Activated CD4-positive, alpha-beta T cell treated with anti-CD3 and anti-CD28 coated beads for 36 hours (primary cell): ENCODE data around the gene CLASP1. TPM values are rescaled to one million over a fixed set of nuclear protein-coding genes. Genes with fewer than 3 reads are reported as not detected.

Experiments used
- ATAC-seq: fragments of 200-7000 bp; cut with Tn5 transposase; one replicate; pipeline ENCODE4 v1.10.0; 2021; ENCODE audit warnings: mild to moderate bottlenecking, moderate library complexity
- CTCF ChIA-PET: fragments of 350-600 bp; sonication (Branson Sonifier 250); formaldehyde crosslinking; loops from one replicate; lab custom pipeline; 2021; ENCODE audit warnings: antibody characterized with exemption; lab: Charles Lee
- POLR2A ChIA-PET: fragments of 350-600 bp; sonication (Branson Sonifier 250); formaldehyde crosslinking; loops from one replicate; lab custom pipeline; 2021; ENCODE audit warnings: antibody characterized with exemption, inconsistent platforms; lab: Charles Lee
- DNase-seq: peaks from one replicate; pipeline ENCODE4 v3.0.0-alpha.2; 2020
- H3K27ac Mint-ChIP-seq: one replicate; pipeline ENCODE4 v1.8.0; 2021; ENCODE audit warnings: mixed read lengths
- H3K27me3 Mint-ChIP-seq: one replicate; pipeline ENCODE4 v1.8.0; 2021; ENCODE audit warnings: mixed read lengths
- H3K36me3 Mint-ChIP-seq: one replicate; pipeline ENCODE4 v1.8.0; 2021; ENCODE audit warnings: low read depth, mixed read lengths
- H3K4me1 Mint-ChIP-seq: one replicate; pipeline ENCODE4 v1.8.0; 2021; ENCODE audit warnings: mixed read lengths
- H3K4me3 Mint-ChIP-seq: one replicate; pipeline ENCODE4 v1.8.0; 2021; ENCODE audit warnings: mild to moderate bottlenecking, moderate library complexity, mixed read lengths
- H3K9me3 Mint-ChIP-seq: one replicate; pipeline ENCODE4 v1.8.0; 2021; ENCODE audit warnings: low read depth, mixed read lengths
- intact Hi-C, 2 experiments: fragments of 100-400 bp; cut with DNase I in 1 of 2; cut with micrococcal nuclease in 1 of 2; formaldehyde crosslinking; loops; one replicate each; pipeline versions ENCODE4 v1.14.2 to v1.15.1; 2022 to 2024; cut with DNase I, micrococcal nuclease
- total RNA-seq, 2 experiments: library from RNA; stranded (reverse); gene quantifications; one replicate each; pipeline ENCODE4 v1.2.3, GENCODE V29; 2021

Gene CLASP1
- total RNA-seq, 2 experiments from 2014 or later, result 56.8 to 75.6 TPM

DNA sequence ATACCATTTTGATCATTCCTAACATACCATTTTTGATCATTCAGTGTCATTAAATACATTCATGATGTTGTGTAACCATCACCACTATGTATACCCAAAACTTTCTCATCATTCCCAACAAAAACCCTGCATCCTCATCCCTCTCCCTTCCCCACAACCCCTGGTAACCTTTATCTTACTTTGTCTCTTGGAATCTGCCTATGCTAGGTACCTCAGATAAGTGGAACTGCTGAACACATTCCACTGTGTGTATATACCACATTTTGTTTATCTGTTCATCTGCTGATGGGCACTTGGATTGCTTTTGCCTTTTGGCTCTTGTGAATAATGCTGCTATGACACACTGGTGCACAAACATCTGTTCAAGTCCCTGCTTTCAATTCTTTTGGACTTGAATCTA is 280.4 kb downstream of the CLASP1 start:
- POLR2A ChIA-PET, result no interaction called here
- intact Hi-C loops, result no loop called here
- Mint-ChIP-seq H3K9me3 (no peaks in the 10 kb centered on the region), H3K4me3 (no peak overlapping the region), H3K4me1 (no peaks in the 10 kb centered on the region), H3K27me3 (no peaks in the 10 kb centered on the region), H3K36me3 (peaks cover 34% of the 10 kb centered on the region), H3K27ac (no peak overlapping the region)
- no peak for DNase-seq
- CTCF ChIA-PET, result no interaction called here
- ATAC-seq, result no peak

DNA sequence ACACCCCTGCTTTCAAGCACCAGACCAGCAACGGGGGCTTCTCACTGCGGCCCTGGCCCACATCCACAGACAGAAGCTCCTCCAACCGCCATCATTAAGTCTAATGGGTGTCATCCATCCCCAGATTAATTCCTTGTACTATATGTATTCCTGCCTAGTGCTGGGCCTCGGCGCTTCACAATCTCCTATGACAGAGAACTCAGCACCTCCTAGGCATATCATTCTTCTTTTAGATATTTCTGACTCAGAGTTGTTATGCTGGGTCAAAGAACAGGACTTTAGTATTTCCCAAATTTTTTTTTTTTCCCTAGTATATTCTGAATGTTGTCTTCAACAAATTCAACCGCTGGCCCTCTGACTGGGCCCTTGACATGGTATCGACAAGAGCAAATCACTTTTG is 281.1 kb downstream of the CLASP1 start:
- CTCF ChIA-PET, result no interaction called here
- intact Hi-C loops, result no loop called here
- H3K9me3 Mint-ChIP-seq, result no peaks in the 10 kb centered on the region
- no peak overlapping the region for H3K27ac Mint-ChIP-seq
- ATAC-seq, result no peak
- H3K4me3 Mint-ChIP-seq, result no peak overlapping the region
- POLR2A ChIA-PET, result no interaction called here
- no peaks in the 10 kb centered on the region for H3K27me3 Mint-ChIP-seq
- DNase-seq, result no peak
- no peaks in the 10 kb centered on the region for H3K4me1 Mint-ChIP-seq
- H3K36me3 Mint-ChIP-seq, result peaks cover 29% of the 10 kb centered on the region

DNA sequence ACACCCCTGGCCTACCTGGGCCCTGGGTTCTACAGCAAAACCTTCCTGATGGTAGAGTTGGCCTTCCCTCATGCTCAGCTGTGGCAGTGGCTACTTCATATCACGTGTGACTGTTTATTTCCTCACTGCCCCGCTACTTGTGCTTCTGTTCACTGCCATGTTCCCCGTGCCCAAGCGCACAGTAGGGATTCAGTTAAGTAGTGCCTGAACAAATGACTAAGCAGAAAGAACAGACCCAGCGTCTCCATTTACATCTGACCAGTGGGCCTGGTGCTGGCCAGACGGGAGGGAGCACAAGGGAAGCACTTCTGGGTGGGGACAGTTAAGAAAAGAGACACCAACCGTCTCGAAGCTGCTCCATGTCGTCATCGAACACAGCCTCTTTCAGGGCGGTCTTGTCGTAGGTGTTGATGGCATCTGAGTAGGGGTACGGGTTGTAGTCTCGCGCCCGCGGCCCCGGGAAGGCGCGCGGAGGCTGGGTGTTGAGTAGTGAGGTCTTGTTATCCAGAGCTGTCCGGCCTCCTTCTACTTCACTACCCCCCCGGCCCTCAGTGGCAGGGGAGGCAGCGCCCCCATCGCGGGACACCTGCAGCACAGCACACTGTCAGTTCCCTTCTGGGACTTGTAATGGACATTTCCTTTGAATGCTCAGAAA is 281.9 kb downstream of the CLASP1 start:
- intact Hi-C loops, result no loop called here
- ChIA-PET CTCF (no interaction called here), POLR2A (no interaction called here)
- H3K4me1 Mint-ChIP-seq, result no peaks in the 10 kb centered on the region
- no peak overlapping the region for H3K4me3 Mint-ChIP-seq
- H3K27me3 Mint-ChIP-seq, result no peaks in the 10 kb centered on the region
- H3K27ac Mint-ChIP-seq, result no peak overlapping the region
- no peak for ATAC-seq
- no peak for DNase-seq
- no peaks in the 10 kb centered on the region for H3K9me3 Mint-ChIP-seq
- peaks cover 32% of the 10 kb centered on the region for H3K36me3 Mint-ChIP-seq

DNA sequence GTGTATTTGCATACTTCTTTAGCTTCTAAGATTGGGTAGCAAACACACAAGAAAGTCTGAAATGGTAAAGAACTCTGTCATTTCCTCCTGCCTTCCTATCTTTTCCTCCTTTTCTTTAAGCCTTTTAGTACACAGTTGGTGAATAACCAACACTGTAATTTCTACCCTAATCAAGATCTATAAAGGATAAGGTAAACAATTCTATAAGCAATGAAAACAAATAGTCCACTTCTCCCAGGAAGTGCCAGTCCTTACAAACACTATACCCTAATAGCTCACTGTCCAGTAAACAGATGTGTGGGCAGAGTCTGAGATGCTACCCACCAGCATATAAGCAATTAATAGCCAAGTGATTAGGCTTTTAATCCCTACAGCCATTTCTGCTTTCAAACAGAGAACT is 283.2 kb downstream of the CLASP1 start:
- Mint-ChIP-seq H3K4me1 (peaks cover under 1% of the 10 kb centered on the region), H3K27ac (no peak overlapping the region), H3K9me3 (no peaks in the 10 kb centered on the region), H3K27me3 (no peaks in the 10 kb centered on the region), H3K4me3 (no peak overlapping the region), H3K36me3 (peaks cover 35% of the 10 kb centered on the region)
- CTCF ChIA-PET, result no interaction called here
- DNase-seq, result no peak
- POLR2A ChIA-PET, result no interaction called here
- intact Hi-C loops, result no loop called here
- no peak for ATAC-seq

DNA sequence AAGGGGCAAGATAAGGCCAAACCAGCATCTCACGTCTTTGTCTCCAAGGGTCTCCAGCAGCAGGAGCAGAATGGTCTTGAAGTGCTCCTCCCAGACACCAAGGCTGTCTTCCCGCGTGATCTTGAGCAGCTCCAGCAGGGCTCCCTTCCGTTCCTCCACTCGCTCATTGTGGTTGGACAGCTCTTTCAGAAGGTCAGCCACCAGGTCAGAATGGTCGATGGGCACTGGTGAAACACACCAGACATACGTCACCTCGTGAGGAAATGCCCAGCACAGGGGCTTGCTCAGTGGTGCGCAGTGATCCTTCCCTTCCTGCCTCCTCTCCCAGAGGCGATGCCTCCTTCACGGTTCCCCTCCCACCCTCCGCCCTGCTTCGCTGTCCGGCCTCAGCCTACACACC is 284.2 kb downstream of the CLASP1 start:
- DNase-seq, result no peak
- Mint-ChIP-seq H3K4me1 (peaks cover 9% of the 10 kb centered on the region), H3K27ac (no peak overlapping the region), H3K36me3 (peaks cover 35% of the 10 kb centered on the region), H3K27me3 (no peaks in the 10 kb centered on the region), H3K4me3 (no peak overlapping the region), H3K9me3 (no peaks in the 10 kb centered on the region)
- ATAC-seq, result no peak
- intact Hi-C loops, result no loop called here
- CTCF ChIA-PET, result interaction anchor here (0.6 kb wide), 1 partner anchor 245 kb away, joined by 3 read pairs; no protein-coding TSS in a partner anchor
- POLR2A ChIA-PET, result no interaction called here

DNA sequence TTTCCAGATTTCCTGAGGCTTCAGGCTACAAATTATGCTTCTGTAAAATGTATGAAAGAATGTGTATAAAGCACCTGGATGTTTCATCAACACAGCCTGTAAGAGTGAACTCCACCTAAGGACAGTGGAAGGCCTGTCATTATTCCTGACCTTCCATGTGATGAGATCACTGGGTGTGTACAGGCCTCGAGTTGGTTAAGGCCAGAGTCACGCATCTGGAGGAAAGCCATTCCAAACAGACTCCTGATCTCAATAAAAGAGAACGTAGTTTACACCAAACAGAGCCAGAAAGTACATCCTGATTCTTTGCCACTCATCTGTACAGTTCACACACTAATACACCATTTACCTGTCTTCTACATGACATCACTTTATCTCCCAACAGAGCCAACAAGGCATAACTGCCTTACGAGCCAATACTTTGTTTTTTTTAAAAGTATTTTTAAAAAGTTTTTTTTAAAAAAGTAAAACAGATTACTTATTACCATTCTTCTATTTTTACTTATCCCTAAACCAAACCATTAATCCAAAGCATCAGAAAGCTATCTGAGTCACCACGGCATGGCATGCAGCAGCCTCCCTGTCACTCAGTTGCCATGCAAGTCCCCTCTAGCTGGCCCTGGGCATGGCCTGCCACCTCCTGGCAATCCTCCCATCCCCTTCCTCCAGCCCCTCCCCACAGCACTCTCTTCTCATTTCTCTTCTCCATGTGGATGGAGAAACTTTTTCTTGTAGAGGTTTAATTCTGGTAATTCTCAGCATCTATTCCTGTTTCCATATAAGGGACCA is 285.4 kb downstream of the CLASP1 start:
- intact Hi-C loops, result no loop called here
- H3K4me3 Mint-ChIP-seq, result no peak overlapping the region
- no peak for DNase-seq
- POLR2A ChIA-PET, result no interaction called here
- peaks cover 9% of the 10 kb centered on the region for H3K4me1 Mint-ChIP-seq
- no peak overlapping the region for H3K27ac Mint-ChIP-seq
- peaks cover 36% of the 10 kb centered on the region for H3K36me3 Mint-ChIP-seq
- no peaks in the 10 kb centered on the region for H3K27me3 Mint-ChIP-seq
- no peak for ATAC-seq
- CTCF ChIA-PET, result interaction anchor here (1.7 kb wide), 1 partner anchor 10 kb away, joined by 6 read pairs; no protein-coding TSS in a partner anchor
- no peaks in the 10 kb centered on the region for H3K9me3 Mint-ChIP-seq

DNA sequence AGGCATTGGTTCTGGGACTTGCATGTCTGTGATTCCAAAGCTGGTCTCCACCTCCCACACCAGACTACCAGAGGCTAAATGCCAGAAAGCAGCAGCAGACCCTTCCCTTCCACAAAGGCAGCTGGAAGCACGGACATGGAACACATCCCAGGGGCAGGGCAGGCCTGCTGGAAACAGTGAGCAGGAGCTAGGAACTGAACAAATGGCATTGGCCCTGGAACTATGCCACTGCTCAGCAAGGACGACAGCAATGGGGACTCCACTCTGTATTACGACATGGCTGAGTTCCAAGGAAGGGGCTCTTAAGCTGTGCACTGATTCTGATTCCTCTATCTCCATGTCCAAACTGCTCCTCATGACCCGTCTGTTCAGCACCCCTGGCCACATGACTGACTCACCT is 286.5 kb downstream of the CLASP1 start:
- POLR2A ChIA-PET, result no interaction called here
- no peaks in the 10 kb centered on the region for H3K9me3 Mint-ChIP-seq

DNA sequence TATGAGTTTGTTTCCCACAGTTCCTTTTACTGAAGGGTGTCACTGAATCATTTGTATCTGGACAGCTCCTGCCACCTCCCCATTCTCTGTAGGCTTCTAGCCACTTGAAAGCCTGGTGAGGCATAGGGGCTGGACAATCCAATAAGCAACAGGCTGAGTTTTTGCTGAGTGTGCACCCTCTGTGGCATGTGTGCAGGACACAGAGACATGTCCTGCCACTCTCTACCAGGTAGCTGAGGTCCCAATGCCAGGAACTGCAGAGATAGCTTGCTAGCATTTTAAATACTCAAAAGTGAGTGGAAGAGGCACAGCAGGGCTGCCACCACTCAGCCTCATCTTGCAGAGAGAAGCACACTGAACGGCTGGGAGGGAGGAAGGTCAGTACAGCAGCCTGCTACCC is 287.0 kb downstream of the CLASP1 start:
- no peak for DNase-seq
- no peak overlapping the region for H3K27ac Mint-ChIP-seq
- peaks cover 9% of the 10 kb centered on the region for H3K4me1 Mint-ChIP-seq
- no peaks in the 10 kb centered on the region for H3K27me3 Mint-ChIP-seq
- ATAC-seq, result no peak
- POLR2A ChIA-PET, result no interaction called here
- H3K36me3 Mint-ChIP-seq, result peaks cover 29% of the 10 kb centered on the region
- CTCF ChIA-PET, result interaction anchor here (0.6 kb wide), 2 partner anchors 13 to 362 kb away, joined by 3 to 4 read pairs; no protein-coding TSS in a partner anchor
- intact Hi-C loops, result no loop called here
- no peak overlapping the region for H3K4me3 Mint-ChIP-seq
- no peaks in the 10 kb centered on the region for H3K9me3 Mint-ChIP-seq

More for the DNA sequence above, 286.5 kb downstream of the CLASP1 start:
- Mint-ChIP-seq H3K27me3 (no peaks in the 10 kb centered on the region), H3K36me3 (peaks cover 29% of the 10 kb centered on the region), H3K4me1 (peaks cover 9% of the 10 kb centered on the region), H3K4me3 (no peak overlapping the region), H3K27ac (no peak overlapping the region)
- ATAC-seq, result no peak
- DNase-seq, result no peak
- CTCF ChIA-PET, result interaction anchor here (0.6 to 1.7 kb wide), 3 partner anchors 9 to 979 kb away, joined by 3 to 6 read pairs (median 4); no protein-coding TSS in a partner anchor
- intact Hi-C loops, result no loop called here

DNA sequence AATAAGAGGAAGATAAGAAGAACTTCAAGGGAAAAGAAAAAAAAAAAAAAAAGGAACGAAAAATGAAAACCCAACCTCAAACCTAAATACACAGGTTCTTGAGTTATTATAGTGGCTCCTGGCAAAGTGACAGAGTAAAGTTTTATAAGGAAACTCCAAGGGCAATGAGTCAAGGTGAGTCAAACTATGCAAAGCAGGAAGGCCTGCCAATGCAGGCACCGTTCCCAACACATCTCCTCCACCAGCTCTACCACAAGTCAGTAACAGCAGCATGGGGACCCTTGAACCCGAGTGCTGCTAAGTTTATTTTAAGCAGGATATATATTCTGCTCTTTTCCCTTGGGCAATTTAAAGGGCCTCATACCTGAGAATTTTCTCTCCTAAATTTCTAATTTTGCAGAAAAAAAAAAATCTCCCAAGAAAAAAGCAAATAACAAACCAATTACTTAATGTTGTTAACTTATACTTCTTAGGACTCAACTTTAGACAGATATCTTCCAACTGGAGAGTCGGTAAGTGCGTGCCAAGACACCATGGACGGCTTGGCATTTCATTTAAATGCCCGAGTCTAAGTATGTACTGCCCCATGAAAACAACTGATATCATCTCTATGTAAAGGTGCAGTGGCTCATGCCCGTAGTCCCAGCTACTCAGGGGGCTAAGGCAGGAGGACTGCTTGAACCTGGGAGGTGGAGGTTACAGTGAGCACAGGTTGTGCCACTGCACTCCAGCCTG is 288.5 kb downstream of the CLASP1 start:
- intact Hi-C loops, result no loop called here
- Mint-ChIP-seq H3K9me3 (no peaks in the 10 kb centered on the region), H3K4me1 (peaks cover 9% of the 10 kb centered on the region), H3K27me3 (no peaks in the 10 kb centered on the region), H3K4me3 (no peak overlapping the region), H3K36me3 (peaks cover 32% of the 10 kb centered on the region), H3K27ac (no peak overlapping the region)
- ATAC-seq (no peak), DNase-seq (no peak)
- ChIA-PET CTCF (no interaction called here), POLR2A (interaction anchor here (0.6 kb wide), 1 partner anchor 18 kb away, joined by 10 read pairs; no protein-coding TSS in a partner anchor)

DNA sequence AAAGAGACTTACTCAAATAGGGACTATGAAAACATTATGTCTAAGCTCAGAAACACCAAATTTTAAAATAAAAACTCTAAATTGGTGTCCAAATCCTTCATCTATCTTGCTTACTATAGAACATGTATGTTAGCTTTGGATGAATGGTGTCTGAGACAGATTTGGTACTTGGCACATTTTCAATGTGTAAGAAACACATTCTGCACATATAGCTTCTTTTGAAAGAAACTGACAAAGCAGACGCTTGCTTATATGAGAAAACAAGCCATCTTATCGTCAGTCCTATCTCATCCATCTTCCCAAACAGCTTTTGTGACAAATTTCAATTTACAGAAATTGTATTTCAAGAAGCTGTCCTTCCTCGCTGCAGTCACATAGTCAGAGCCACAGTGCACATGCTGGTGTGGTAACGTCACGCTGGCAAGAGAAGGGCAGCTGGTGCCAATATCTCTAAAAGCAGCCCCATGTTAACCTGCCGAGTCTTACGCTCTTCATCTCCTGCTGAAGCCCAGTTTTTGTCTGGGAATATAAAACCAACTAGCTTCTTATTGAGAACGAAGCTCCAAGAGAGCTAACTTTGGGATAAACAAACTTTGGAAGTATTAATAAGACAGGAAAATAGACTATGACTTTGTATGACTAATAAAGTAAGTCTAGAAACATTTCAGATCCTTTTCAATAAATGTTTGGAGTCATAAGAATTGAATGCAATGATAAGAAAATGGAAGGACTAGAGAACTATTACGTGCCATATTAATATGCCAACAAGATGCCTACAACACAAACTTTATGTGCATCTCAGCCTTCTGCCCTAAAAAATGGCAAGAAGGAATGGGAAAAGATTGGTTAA is 289.3 kb downstream of the CLASP1 start:
- CTCF ChIA-PET, result interaction anchor here (0.6 to 0.8 kb wide), 3 partner anchors 20 to 280 kb away, joined by 3 to 4 read pairs (median 3); no protein-coding TSS in a partner anchor

More for the DNA sequence above, 289.3 kb downstream of the CLASP1 start:
- Mint-ChIP-seq H3K4me1 (peaks cover 9% of the 10 kb centered on the region), H3K27ac (no peak overlapping the region), H3K36me3 (peaks cover 29% of the 10 kb centered on the region), H3K9me3 (no peaks in the 10 kb centered on the region), H3K4me3 (no peak overlapping the region), H3K27me3 (no peaks in the 10 kb centered on the region)
- POLR2A ChIA-PET, result interaction anchor here (0.6 kb wide), 1 partner anchor 19 kb away, joined by 10 read pairs; no protein-coding TSS in a partner anchor
- DNase-seq, result no peak
- intact Hi-C loops, result loop anchor here in 1 of 2 experiments (5.0 kb wide), 1 partner anchor 263 kb away; no protein-coding TSS in a partner anchor
- ATAC-seq, result no peak
